Measurements from ENCODE around the gene CBFA2T2. TPM values are rescaled to one million over a fixed set of nuclear protein-coding genes. Genes with fewer than 3 reads are reported as not detected.
"Not testable (repeated sequence)": the region's sequence is repeated elsewhere in the genome, so short reads cannot be mapped to it uniquely, and the experiment has no call there.

Gene CBFA2T2
- total RNA-seq, 3 donors from 2014 or later = 28.5 to 37.4 (median 30.3) TPM

- intact Hi-C loops (cut with DNase I, micrococcal nuclease) = no loop called here
- ATAC-seq (no peak), DNase-seq (no peak)
- Histone ChIP-seq H3K4me1 (ENCODE audit: low read depth) (peaks cover 7% of the 10 kb centered on the region), H3K36me3 (ENCODE audit: low read depth) (no peaks in the 10 kb centered on the region), H3K9me3 (no peaks in the 10 kb centered on the region), H3K4me3 (no peak overlapping the region)
- TF ChIP-seq CTCF (IDR thresholded peaks at IDR 0.05) = no peak
These were observed 30.3 kb upstream of the CBFA2T2 start for GRCh38 chr20:33459599-33459998.

- DNase-seq = peak in 1 of 3 donors; percentile 61
- no peaks in the 10 kb centered on the region for H3K9me3 ChIP-seq
- no peaks in the 10 kb centered on the region for H3K36me3 ChIP-seq (ENCODE audit: low read depth)
- H3K4me3 ChIP-seq = no peak overlapping the region
- H3K4me1 ChIP-seq (ENCODE audit: low read depth) = peaks cover 7% of the 10 kb centered on the region
- TF ChIP-seq CTCF (IDR thresholded peaks at IDR 0.05) = no peak
- intact Hi-C loops (cut with DNase I, micrococcal nuclease) = loop anchor here (10.0 kb wide), 1 partner anchor 194 kb away; no protein-coding TSS in a partner anchor
- ATAC-seq = peak; percentile 84
These were observed 29.2 kb upstream of the CBFA2T2 start for GRCh38 chr20:33460711-33461110.

GRCh38 chr20:33463332-33464101, 26.4 kb upstream of the CBFA2T2 start:
- intact Hi-C loops (cut with DNase I, micrococcal nuclease) = loop anchor here (10.0 kb wide), 1 partner anchor 191 kb away; no protein-coding TSS in a partner anchor
- Histone ChIP-seq H3K4me3 (no peak overlapping the region), H3K9me3 (no peaks in the 10 kb centered on the region), H3K4me1 (ENCODE audit: low read depth) (peaks cover 7% of the 10 kb centered on the region), H3K36me3 (ENCODE audit: low read depth) (no peaks in the 10 kb centered on the region)
- DNase-seq = no peak
- no peak for ATAC-seq
- TF ChIP-seq CTCF (IDR thresholded peaks at IDR 0.05) = no peak

- not testable (repeated sequence) for ATAC-seq; H3K9me3 ChIP-seq; H3K4me3 ChIP-seq; H3K4me1 ChIP-seq (ENCODE audit: low read depth); DNase-seq; H3K36me3 ChIP-seq (ENCODE audit: low read depth)
- intact Hi-C loops (cut with DNase I, micrococcal nuclease) = loop anchor here (10.0 kb wide), 1 partner anchor 190 kb away; no protein-coding TSS in a partner anchor
These were observed 25.1 kb upstream of the CBFA2T2 start for GRCh38 chr20:33464759-33465158.

- H3K36me3 ChIP-seq (ENCODE audit: low read depth) = no peaks in the 10 kb centered on the region
- DNase-seq = no peak
- intact Hi-C loops (cut with DNase I, micrococcal nuclease) = loop anchor here (10.0 kb wide), 1 partner anchor 189 kb away; no protein-coding TSS in a partner anchor
- H3K9me3 ChIP-seq = no peaks in the 10 kb centered on the region
- ATAC-seq = no peak
- no peaks in the 10 kb centered on the region for H3K4me1 ChIP-seq (ENCODE audit: low read depth)
- no peak for TF ChIP-seq CTCF (IDR thresholded peaks at IDR 0.05)
- no peak overlapping the region for H3K4me3 ChIP-seq
These were observed 24.2 kb upstream of the CBFA2T2 start for GRCh38 chr20:33465481-33466302.

- no peaks in the 10 kb centered on the region for H3K36me3 ChIP-seq (ENCODE audit: low read depth)
- no peak for ATAC-seq
- no peak overlapping the region for H3K4me3 ChIP-seq
- no peaks in the 10 kb centered on the region for H3K9me3 ChIP-seq
- no peaks in the 10 kb centered on the region for H3K4me1 ChIP-seq (ENCODE audit: low read depth)
- intact Hi-C loops (cut with DNase I, micrococcal nuclease) = loop anchor here (10.0 kb wide), 1 partner anchor 189 kb away; no protein-coding TSS in a partner anchor
- DNase-seq = no peak
- no peak for TF ChIP-seq CTCF (IDR thresholded peaks at IDR 0.05)
These were observed 23.6 kb upstream of the CBFA2T2 start for GRCh38 chr20:33466303-33466646.

Data from mucosa of descending colon (tissue), 3 donors.